ENCODE results near the gene ZNF317. TPM values are rescaled to one million over a fixed set of nuclear protein-coding genes. Genes with fewer than 3 reads are reported as not detected.

ZNF317 gene
- polyA plus RNA-seq, 3 donors: 17.3 to 25.5 (median 20.7) TPM

DNA sequence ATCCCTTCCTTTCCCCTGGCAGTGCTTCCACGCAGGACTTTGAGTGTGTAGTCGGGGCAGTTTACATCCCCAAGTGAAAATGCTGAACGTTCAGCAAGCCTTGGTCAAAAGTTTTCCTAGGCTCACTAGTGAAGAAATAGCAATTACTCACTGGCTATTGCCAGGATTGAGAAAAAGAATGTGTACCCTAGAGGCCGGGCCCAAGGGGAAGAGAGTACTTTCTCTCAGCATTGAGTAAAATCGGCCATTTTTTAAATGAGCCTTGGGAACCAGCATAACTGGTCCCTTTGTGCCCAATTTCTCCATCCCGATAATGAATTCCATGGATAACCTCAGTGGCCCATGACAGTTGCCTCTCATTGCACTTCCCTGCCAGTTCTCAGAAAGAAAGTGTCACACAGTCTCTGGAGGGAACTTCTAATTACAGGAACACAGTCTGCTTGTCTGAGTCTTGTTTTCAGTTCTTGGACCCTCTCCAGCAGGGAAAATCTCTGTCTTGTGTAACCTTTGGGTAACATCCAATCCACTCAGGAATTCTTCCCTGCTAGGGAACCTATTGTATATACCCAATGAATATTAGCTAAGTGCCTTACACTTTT, 31.3 kb downstream of the ZNF317 start:
- Histone ChIP-seq H3K9me3 (replicated peaks in 1 of 2; ENCODE audit: control insufficient read depth in 1 of 2, insufficient read depth in 1 of 2, low read length in 2 of 2) (peaks cover 0 to 5% of the 10 kb centered on the region in 2 donors), H3K27me3 (ENCODE audit: control insufficient read depth in 2 of 2, insufficient read depth in 2 of 2, low read length in 2 of 2) (no peaks in the 10 kb centered on the region), H4K20me1 (ENCODE audit: insufficient read depth, low read length) (no peaks in the 10 kb centered on the region), H3K36me3 (replicated peaks in 1 of 2; ENCODE audit: control insufficient read depth in 1 of 2, insufficient read depth in 2 of 2, low read length in 2 of 2) (no peaks in the 10 kb centered on the region), H3K4me2 (replicated peaks; ENCODE audit: extremely low read depth, low read length, poor library complexity, severe bottlenecking) (no peak overlapping the region), H3K27ac (ENCODE audit: low read depth in 1 of 2, low read length in 2 of 2) (no peak overlapping the region), H3K4me3 (replicated peaks in 1 of 3; ENCODE audit: low read depth in 2 of 3, low read length in 3 of 3) (no peak overlapping the region), H2AFZ (ENCODE audit: insufficient read depth, low read depth, low read length, poor library complexity, severe bottlenecking) (no peak overlapping the region), H3K9ac (ENCODE audit: insufficient read depth, low read length, poor library complexity, severe bottlenecking) (no peak overlapping the region), H3K4me1 (ENCODE audit: control insufficient read depth in 1 of 2, insufficient read depth in 2 of 2, low read length in 2 of 2) (peaks cover 1 to 10% of the 10 kb centered on the region in 2 donors), H3K79me2 (ENCODE audit: insufficient read depth, low read length) (no peaks in the 10 kb centered on the region)
- no peak overlapping the region for H3K4me3 Mint-ChIP-seq
- intact Hi-C loops (cut with micrococcal nuclease): no loop called here
- H3K9me3 Mint-ChIP-seq: peaks cover 2 to 19% (median 10%) of the 10 kb centered on the region in 7 donors
- peak overlapping the region in 1 of 7 donors; percentile 39 for H3K27ac Mint-ChIP-seq
- TF ChIP-seq CTCF (IDR thresholded peaks at IDR 0.05): no peak
- H3K36me3 Mint-ChIP-seq: peaks cover 1 to 12% of the 10 kb centered on the region in 2 donors
- no peaks in the 10 kb centered on the region for H3K4me1 Mint-ChIP-seq
- WGBS (ENCODE audit: insufficient coverage): 95% methylated on average over 6 of the region's 6 CpGs
- peaks cover 0 to 3% (median 1%) of the 10 kb centered on the region in 3 donors for H3K27me3 Mint-ChIP-seq (ENCODE audit: low read depth in 3 of 3)
- no peak for DNase-seq

GRCh38 chr19:9175326-9175725, 35.1 kb downstream of the ZNF317 start:
- intact Hi-C loops (cut with micrococcal nuclease): no loop called here
- Histone ChIP-seq H3K9ac (ENCODE audit: insufficient read depth, low read length, poor library complexity, severe bottlenecking) (no peak overlapping the region), H4K20me1 (ENCODE audit: insufficient read depth, low read length) (no peaks in the 10 kb centered on the region), H3K4me3 (replicated peaks in 1 of 3; ENCODE audit: low read depth in 2 of 3, low read length in 3 of 3) (no peak overlapping the region), H3K4me2 (replicated peaks; ENCODE audit: extremely low read depth, low read length, poor library complexity, severe bottlenecking) (no peak overlapping the region), H3K79me2 (ENCODE audit: insufficient read depth, low read length) (no peaks in the 10 kb centered on the region), H3K36me3 (replicated peaks in 1 of 2; ENCODE audit: control insufficient read depth in 1 of 2, insufficient read depth in 2 of 2, low read length in 2 of 2) (no peaks in the 10 kb centered on the region), H3K4me1 (ENCODE audit: control insufficient read depth in 1 of 2, insufficient read depth in 2 of 2, low read length in 2 of 2) (no peaks in the 10 kb centered on the region), H3K27me3 (ENCODE audit: control insufficient read depth in 2 of 2, insufficient read depth in 2 of 2, low read length in 2 of 2) (no peaks in the 10 kb centered on the region), H2AFZ (ENCODE audit: insufficient read depth, low read depth, low read length, poor library complexity, severe bottlenecking) (no peak overlapping the region), H3K27ac (ENCODE audit: low read depth in 1 of 2, low read length in 2 of 2) (no peak overlapping the region), H3K9me3 (replicated peaks in 1 of 2; ENCODE audit: control insufficient read depth in 1 of 2, insufficient read depth in 1 of 2, low read length in 2 of 2) (peaks cover 0 to 5% of the 10 kb centered on the region in 2 donors)
- no peak overlapping the region for H3K27ac Mint-ChIP-seq
- TF ChIP-seq CTCF (IDR thresholded peaks at IDR 0.05): no peak
- peaks cover 0 to 8% (median 0%) of the 10 kb centered on the region in 3 donors for H3K27me3 Mint-ChIP-seq (ENCODE audit: low read depth in 3 of 3)
- no peak for DNase-seq
- H3K4me3 Mint-ChIP-seq: no peak overlapping the region
- H3K4me1 Mint-ChIP-seq: no peaks in the 10 kb centered on the region
- H3K36me3 Mint-ChIP-seq: no peaks in the 10 kb centered on the region
- WGBS (ENCODE audit: insufficient coverage): 100% methylated on average over 1 of the region's 5 CpGs
- H3K9me3 Mint-ChIP-seq: peaks cover 2 to 23% (median 11%) of the 10 kb centered on the region in 7 donors
